T-helper 2 cell treated with Interferon-gamma antibody and Interleukin-4, amounts not matched to agents 100 ng/mL and 5 ng/mL, for 36 hours (primary cell): ENCODE data around the gene TCF7. TPM values are rescaled to one million over a fixed set of nuclear protein-coding genes. Genes with fewer than 3 reads are reported as not detected.

Experiments
- intact Hi-C: fragments of 100-400 bp; cut with micrococcal nuclease; formaldehyde crosslinking; loops from one replicate; pipeline ENCODE4 v1.15.1; 2023
- total RNA-seq: library from RNA; stranded (reverse); gene quantifications from 2 replicates; pipeline ENCODE4 v1.2.3, GENCODE V29; 2022

Gene TCF7
- total RNA-seq, 1 donor from 2014 or later: 30.8 TPM

GRCh38 chr5:134128648-134128995, 14.1 kb downstream of the TCF7 start:
- intact Hi-C loops: no loop called here

- intact Hi-C loops: no loop called here
Measured at GRCh38 chr5:134129411-134130238, 15.1 kb downstream of the TCF7 start.

GRCh38 chr5:134130239-134130945, 15.9 kb downstream of the TCF7 start:
- intact Hi-C loops: no loop called here

- intact Hi-C loops: no loop called here
Measured at GRCh38 chr5:134131165-134131564, 16.7 kb downstream of the TCF7 start.

- intact Hi-C loops: loop anchor here (1.0 to 2.0 kb wide), 2 partner anchors 17 to 45 kb away; partner anchors contain the start of gene TCF7
Measured at GRCh38 chr5:134131578-134132350, 17.3 kb downstream of the TCF7 start.

GRCh38 chr5:134132372-134133187, 18.1 kb downstream of the TCF7 start:
- intact Hi-C loops: loop anchor here (1.0 to 2.0 kb wide), 2 partner anchors 18 to 46 kb away; partner anchors contain the start of gene TCF7

GRCh38 chr5:134133188-134133994, 18.9 kb downstream of the TCF7 start:
- intact Hi-C loops: loop anchor here (2.0 kb wide), 1 partner anchor 47 kb away; no protein-coding TSS in a partner anchor

- intact Hi-C loops: loop anchor here (2.0 kb wide), 1 partner anchor 47 kb away; no protein-coding TSS in a partner anchor
Measured at GRCh38 chr5:134133995-134134541, 19.6 kb downstream of the TCF7 start.

GRCh38 chr5:134135091-134135655, 20.7 kb downstream of the TCF7 start:
- intact Hi-C loops: no loop called here

- intact Hi-C loops: no loop called here
Measured at GRCh38 chr5:134136221-134136631, 21.7 kb downstream of the TCF7 start.

GRCh38 chr5:134136771-134137170, 22.3 kb downstream of the TCF7 start:
- intact Hi-C loops: no loop called here

GRCh38 chr5:134138416-134139376, 24.2 kb downstream of the TCF7 start:
- intact Hi-C loops: no loop called here

GRCh38 chr5:134139377-134139851, 24.9 kb downstream of the TCF7 start:
- intact Hi-C loops: no loop called here

GRCh38 chr5:134139891-134140469, 25.5 kb downstream of the TCF7 start:
- intact Hi-C loops: loop anchor here (1.0 kb wide), 2 partner anchors 40 to 101 kb away; no protein-coding TSS in a partner anchor

GRCh38 chr5:134140530-134141201, 26.2 kb downstream of the TCF7 start:
- intact Hi-C loops: loop anchor here (1.0 kb wide), 2 partner anchors 40 to 101 kb away; no protein-coding TSS in a partner anchor

GRCh38 chr5:134141331-134142050, 27.0 kb downstream of the TCF7 start:
- intact Hi-C loops: no loop called here
